Tibial nerve (tissue), 4 donors: Measurements from ENCODE around the gene RMI2. TPM values are rescaled to one million over a fixed set of nuclear protein-coding genes. Genes with fewer than 3 reads are reported as not detected.

Experiments used
- DNase-seq, 2 donors: peaks; one replicate each; pipeline ENCODE4 v3.0.0-alpha.2; 2019; ENCODE audit warnings: low spot score in 2 of 2
- H3K27ac ChIP-seq, 4 donors: fragments of 200-600 bp; sonication (generic) in 3 of 4; one replicate each; pipeline ENCODE4 v1.5.1; 2017 to 2019; ENCODE audit warnings: mild to moderate bottlenecking in 1 of 4
- H3K27me3 ChIP-seq, 2 donors: fragments of 200-600 bp; sonication (generic) in 1 of 2; one replicate each; pipeline versions ENCODE4 v1.5.1 to v1.6.0; 2017 to 2019
- H3K36me3 ChIP-seq, 3 donors: fragments of 200-600 bp; sonication (generic); one replicate each; pipeline ENCODE4 v1.5.1; 2018 to 2019
- H3K4me1 ChIP-seq, 4 donors: fragments of 200-600 bp; sonication (generic) in 3 of 4; one replicate each; pipeline ENCODE4 v1.5.1; 2017 to 2019
- H3K4me3 ChIP-seq, 4 donors: fragments of 200-600 bp; sonication (generic) in 3 of 4; one replicate each; pipeline ENCODE4 v1.5.1; 2017 to 2019; ENCODE audit warnings: mild to moderate bottlenecking in 1 of 4, moderate library complexity in 1 of 4
- H3K9me3 ChIP-seq, 4 donors: fragments of 200-600 bp; sonication (generic) in 3 of 4; one replicate each; pipeline ENCODE4 v1.5.1; 2017 to 2019
- CTCF ChIP-seq, 5 experiments: fragments of 200-600 bp in 3 of 5; fragments of 450-650 bp in 2 of 5; sonication (generic) in 3 of 5; IDR thresholded peaks; one replicate each; pipeline ENCODE4 v1.5.1; 2016 to 2019; ENCODE audit warnings: antibody characterized with exemption in 5 of 5, mild to moderate bottlenecking in 3 of 5, moderate library complexity in 2 of 5
- EP300 ChIP-seq, 2 donors: sonication (generic); formaldehyde crosslinking; IDR thresholded peaks; one replicate each; pipeline ENCODE4 v1.6.1; 2017; ENCODE audit warnings: antibody characterized with exemption in 2 of 2, mild to moderate bottlenecking in 1 of 2
- POLR2A ChIP-seq, 2 donors: fragments of 450-650 bp; IDR thresholded peaks; one replicate each; pipeline ENCODE4 v1.6.1; 2017; ENCODE audit warnings: antibody characterized with exemption in 2 of 2, mild to moderate bottlenecking in 2 of 2, moderate library complexity in 2 of 2
- WGBS, 2 donors: methylation state at CpG; one replicate each; pipeline ENCODE4 v1.1.5; 2018; 5-methylcytosine and 5-hydroxymethylcytosine counted together
- total RNA-seq, 4 donors: library from RNA; depleted of rRNA; stranded (reverse); fragments of >200 nt; gene quantifications; one replicate each; pipeline ENCODE4 v1.1.0, GENCODE V29; 2016

The RMI2 gene
- total RNA-seq, 4 donors from 2014 or later = 1.3 to 4.0 (median 2.0) TPM; not detected in 1

- Histone ChIP-seq H3K36me3 (no peaks in the 10 kb centered on the region), H3K4me1 (peaks cover 0 to 24% (median 11%) of the 10 kb centered on the region in 4 donors), H3K27ac (no peak overlapping the region), H3K4me3 (no peak overlapping the region), H3K27me3 (no peaks in the 10 kb centered on the region), H3K9me3 (no peaks in the 10 kb centered on the region)
- 33 to 36% methylated on average over 12 to 13 of the region's 13 CpGs for WGBS, 2 donors
- DNase-seq = no peak
- TF ChIP-seq CTCF (IDR thresholded peaks at IDR 0.05) (no peak), POLR2A (IDR thresholded peaks at IDR 0.05) (no peak), EP300 (IDR thresholded peaks at IDR 0.05) (no peak)
Measured at GRCh38 chr16:11315510-11315909, 29.7 kb upstream of the RMI2 start.

GRCh38 chr16:11316331-11317015, 28.8 kb upstream of the RMI2 start:
- no peaks in the 10 kb centered on the region for H3K9me3 ChIP-seq
- no peak for DNase-seq
- H3K4me3 ChIP-seq = no peak overlapping the region
- H3K4me1 ChIP-seq = peaks cover 0 to 24% (median 11%) of the 10 kb centered on the region in 4 donors
- H3K27me3 ChIP-seq = no peaks in the 10 kb centered on the region
- TF ChIP-seq CTCF (IDR thresholded peaks at IDR 0.05) = no peak
- H3K36me3 ChIP-seq = no peaks in the 10 kb centered on the region
- H3K27ac ChIP-seq = no peak overlapping the region
- WGBS, 2 donors = 64 to 73% methylated on average over 23 of the region's 23 CpGs

GRCh38 chr16:11318817-11319216, 26.4 kb upstream of the RMI2 start:
- Histone ChIP-seq H3K27me3 (no peaks in the 10 kb centered on the region), H3K9me3 (no peaks in the 10 kb centered on the region), H3K4me3 (no peak overlapping the region), H3K27ac (no peak overlapping the region), H3K36me3 (no peaks in the 10 kb centered on the region), H3K4me1 (peaks cover 0 to 6% (median 0%) of the 10 kb centered on the region in 4 donors)
- DNase-seq = no peak
- TF ChIP-seq POLR2A (IDR thresholded peaks at IDR 0.05) (no peak), CTCF (IDR thresholded peaks at IDR 0.05) (no peak), EP300 (IDR thresholded peaks at IDR 0.05) (no peak)
- 93 to 95% methylated on average over 8 of the region's 8 CpGs for WGBS, 2 donors

GRCh38 chr16:11319529-11320146, 25.6 kb upstream of the RMI2 start:
- TF ChIP-seq EP300 (IDR thresholded peaks at IDR 0.05) (no peak), POLR2A (IDR thresholded peaks at IDR 0.05) (no peak), CTCF (IDR thresholded peaks at IDR 0.05) (no peak)
- Histone ChIP-seq H3K4me1 (peaks cover 0 to 6% (median 0%) of the 10 kb centered on the region in 4 donors), H3K27ac (no peak overlapping the region), H3K4me3 (no peak overlapping the region), H3K27me3 (no peaks in the 10 kb centered on the region), H3K36me3 (no peaks in the 10 kb centered on the region), H3K9me3 (no peaks in the 10 kb centered on the region)
- no peak for DNase-seq
- WGBS, 2 donors = 47 to 61% methylated on average over 6 to 8 of the region's 8 CpGs

DNA sequence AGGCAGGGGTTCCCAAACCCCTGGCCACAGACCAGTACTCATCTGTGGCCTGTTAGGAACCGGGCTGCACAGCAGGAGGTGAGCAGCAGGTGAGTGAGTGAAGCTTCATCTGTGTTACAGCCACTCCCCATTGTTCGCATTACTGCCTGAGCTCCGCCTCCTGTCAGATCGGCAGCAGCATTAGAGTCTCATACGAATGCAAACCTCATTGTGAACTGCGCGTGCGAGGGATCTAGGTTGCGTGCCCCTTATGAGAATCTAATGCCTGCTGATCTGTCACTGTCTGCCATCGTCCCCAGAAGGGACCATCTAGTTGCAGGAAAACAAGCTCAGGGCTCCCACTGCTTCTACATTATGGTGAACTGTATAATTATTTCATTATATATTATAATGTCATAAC, 25.1 kb upstream of the RMI2 start:
- TF ChIP-seq EP300 (IDR thresholded peaks at IDR 0.05) (no peak), CTCF (IDR thresholded peaks at IDR 0.05) (no peak)

More for the DNA sequence above, 25.1 kb upstream of the RMI2 start:
- Histone ChIP-seq H3K27ac (no peak overlapping the region), H3K36me3 (no peaks in the 10 kb centered on the region), H3K4me3 (no peak overlapping the region), H3K27me3 (no peaks in the 10 kb centered on the region), H3K4me1 (peaks cover 0 to 6% (median under 1%) of the 10 kb centered on the region in 4 donors), H3K9me3 (no peaks in the 10 kb centered on the region)
- 75 to 76% methylated on average over 9 to 10 of the region's 10 CpGs for WGBS, 2 donors
- no peak for DNase-seq
